Measurements from ENCODE around the gene GAGE12J. TPM values are rescaled to one million over a fixed set of nuclear protein-coding genes. Genes with fewer than 3 reads are reported as not detected.
A peak's percentile ranks its signal among the peaks of the same experiment; 100 is the strongest.

GAGE12J gene
- total RNA-seq, 4 donors from 2014 or later, result not detected

GRCh38 chrX:49277535-49277830, 44.4 kb upstream of the GAGE12J start:
- DNase-seq, result no peak
- no peaks in the 10 kb centered on the region for H3K9me3 ChIP-seq
- TF ChIP-seq POLR2A (IDR thresholded peaks at IDR 0.05), result no peak
- TF ChIP-seq CTCF (IDR thresholded peaks at IDR 0.05), result no peak
- peaks cover 0 to 10% (median 0%) of the 10 kb centered on the region in 3 donors for H3K36me3 ChIP-seq
- WGBS, 2 donors, result 52 to 65% methylated on average over 3 of the region's 3 CpGs
- no peaks in the 10 kb centered on the region for H3K27me3 ChIP-seq
- intact Hi-C loops (cut with DNase I), result no loop called here
- no peak overlapping the region for H3K4me3 ChIP-seq
- peaks cover 2 to 42% (median 14%) of the 10 kb centered on the region in 3 donors for H3K4me1 ChIP-seq
- H3K27ac ChIP-seq, result no peak overlapping the region

- no peaks in the 10 kb centered on the region for H3K9me3 ChIP-seq
- H3K36me3 ChIP-seq, result peaks cover 0 to 10% (median 0%) of the 10 kb centered on the region in 3 donors
- intact Hi-C loops (cut with DNase I), result no loop called here
- H3K27me3 ChIP-seq, result no peaks in the 10 kb centered on the region
- no peak overlapping the region for H3K27ac ChIP-seq
- TF ChIP-seq CTCF (IDR thresholded peaks at IDR 0.05) (no peak), POLR2A (IDR thresholded peaks at IDR 0.05) (no peak)
- H3K4me1 ChIP-seq, result peaks cover 0 to 36% (median 8%) of the 10 kb centered on the region in 3 donors
- DNase-seq, result no peak
- no peak overlapping the region for H3K4me3 ChIP-seq
- WGBS, 2 donors, result 82 to 92% methylated on average over 2 to 3 of the region's 3 CpGs
Measured at GRCh38 chrX:49278081-49278480, 43.8 kb upstream of the GAGE12J start.

GRCh38 chrX:49282647-49283011, 39.2 kb upstream of the GAGE12J start:
- H3K4me1 ChIP-seq, result peaks cover 0 to under 1% (median 0%) of the 10 kb centered on the region in 3 donors
- no peak overlapping the region for H3K4me3 ChIP-seq
- H3K36me3 ChIP-seq, result peaks cover 0 to 13% (median 0%) of the 10 kb centered on the region in 3 donors
- no peak overlapping the region for H3K27ac ChIP-seq
- no peaks in the 10 kb centered on the region for H3K9me3 ChIP-seq
- WGBS, 2 donors, result 50 to 51% methylated on average over 9 to 11 of the region's 11 CpGs
- H3K27me3 ChIP-seq, result no peaks in the 10 kb centered on the region
- DNase-seq, result no peak
- TF ChIP-seq CTCF (IDR thresholded peaks at IDR 0.05), result peak in 1 of 6 experiments; percentile 7
- TF ChIP-seq POLR2A (IDR thresholded peaks at IDR 0.05), result no peak
- intact Hi-C loops (cut with DNase I), result no loop called here

- no peaks in the 10 kb centered on the region for H3K9me3 ChIP-seq
- no peaks in the 10 kb centered on the region for H3K27me3 ChIP-seq
- WGBS, 2 donors, result 45 to 96% methylated on average over 1 to 2 of the region's 3 CpGs
- H3K4me1 ChIP-seq, result no peaks in the 10 kb centered on the region
- peaks cover 0 to 13% (median 0%) of the 10 kb centered on the region in 3 donors for H3K36me3 ChIP-seq
- no peak for DNase-seq
- no peak for TF ChIP-seq POLR2A (IDR thresholded peaks at IDR 0.05)
- no peak for TF ChIP-seq CTCF (IDR thresholded peaks at IDR 0.05)
- H3K27ac ChIP-seq, result no peak overlapping the region
- no peak overlapping the region for H3K4me3 ChIP-seq
- intact Hi-C loops (cut with DNase I), result no loop called here
Measured at GRCh38 chrX:49284212-49284611, 37.6 kb upstream of the GAGE12J start.

GRCh38 chrX:49286136-49286535, 35.7 kb upstream of the GAGE12J start:
- intact Hi-C loops (cut with DNase I), result no loop called here
- Histone ChIP-seq H3K36me3 (peaks cover 0 to 13% (median 0%) of the 10 kb centered on the region in 3 donors), H3K9me3 (no peaks in the 10 kb centered on the region), H3K4me1 (no peaks in the 10 kb centered on the region), H3K27me3 (no peaks in the 10 kb centered on the region), H3K27ac (no peak overlapping the region), H3K4me3 (no peak overlapping the region)
- TF ChIP-seq CTCF (IDR thresholded peaks at IDR 0.05) (no peak), POLR2A (IDR thresholded peaks at IDR 0.05) (no peak)
- DNase-seq, result no peak
- 76% methylated on average over 8 of the region's 18 CpGs; no CpG with 5 or more reads in 1 of the 2 donors for WGBS, 2 donors
